GM12891 (cell line): ENCODE data around the gene ETS2.

Experiments used
- POLR2A ChIP-seq: IDR thresholded peaks from 2 replicates; pipeline ENCODE4 v1.6.1; 2011; ENCODE audit warnings: low read depth, low read length, control low read depth
- POLR2AphosphoS5 ChIP-seq: IDR thresholded peaks from 2 replicates; pipeline ENCODE4 v1.6.1; 2011; ENCODE audit warnings: low read depth, low read length, control low read depth
- TAF1 ChIP-seq: IDR thresholded peaks from 2 replicates; pipeline ENCODE4 v1.6.1; 2011; ENCODE audit warnings: low read depth, low read length, control low read depth

GRCh38 chr21:38843379-38843778, 37.6 kb downstream of the ETS2 start:
- TF ChIP-seq POLR2A (no peak), POLR2AphosphoS5 (no peak), TAF1 (no peak)
